ENCODE measurements around the gene DCAKD.
"Not testable (repeated sequence)": the region's sequence is repeated elsewhere in the genome, so short reads cannot be mapped to it uniquely, and the experiment has no call there.

DCAKD gene

GRCh38 chr17:45086391-45086790 lies 35.0 kb upstream of the DCAKD start:
- no peaks in the 10 kb centered on the region for H3K9me3 ChIP-seq (ENCODE audit: control insufficient read depth, insufficient read depth, low read length)
- peaks cover 15% of the 10 kb centered on the region for H3K4me1 ChIP-seq (ENCODE audit: insufficient read depth, low read length)
- peaks cover 52% of the 10 kb centered on the region for H3K36me3 ChIP-seq (ENCODE audit: insufficient read depth, low read length)
- H3K9ac ChIP-seq (ENCODE audit: low read depth, low read length): no peak overlapping the region

GRCh38 chr17:45081047-45081703 lies 29.7 kb upstream of the DCAKD start:
- H3K9ac ChIP-seq (ENCODE audit: low read depth, low read length): no peak overlapping the region
- H3K9me3 ChIP-seq (ENCODE audit: control insufficient read depth, insufficient read depth, low read length): no peaks in the 10 kb centered on the region
- no peaks in the 10 kb centered on the region for H3K4me1 ChIP-seq (ENCODE audit: insufficient read depth, low read length)
- H3K36me3 ChIP-seq (ENCODE audit: insufficient read depth, low read length): peaks cover 31% of the 10 kb centered on the region

GRCh38 chr17:45077643-45078042 lies 26.2 kb upstream of the DCAKD start:
- Histone ChIP-seq H3K9ac (ENCODE audit: low read depth, low read length) (no peak overlapping the region), H3K36me3 (ENCODE audit: insufficient read depth, low read length) (peaks cover 31% of the 10 kb centered on the region), H3K4me1 (ENCODE audit: insufficient read depth, low read length) (0 out of 2 replicates have a peak, but pooled peaks cover 3% of the 10 kb centered on the region), H3K9me3 (ENCODE audit: control insufficient read depth, insufficient read depth, low read length) (no peaks in the 10 kb centered on the region)

- Histone ChIP-seq H3K9me3 (ENCODE audit: control insufficient read depth, insufficient read depth, low read length) (no peaks in the 10 kb centered on the region), H3K9ac (ENCODE audit: low read depth, low read length) (no peak overlapping the region), H3K36me3 (ENCODE audit: insufficient read depth, low read length) (peaks cover 33% of the 10 kb centered on the region), H3K4me1 (ENCODE audit: insufficient read depth, low read length) (0 out of 2 replicates have a peak, but pooled peaks cover 3% of the 10 kb centered on the region)
These were observed 22.1 kb upstream of the DCAKD start for GRCh38 chr17:45073414-45074070.

GRCh38 chr17:45070809-45071208 lies 19.4 kb upstream of the DCAKD start:
- Histone ChIP-seq H3K9ac (ENCODE audit: low read depth, low read length) (no peak overlapping the region), H3K4me1 (ENCODE audit: insufficient read depth, low read length) (0 out of 2 replicates have a peak, but pooled peaks cover 3% of the 10 kb centered on the region), H3K9me3 (ENCODE audit: control insufficient read depth, insufficient read depth, low read length) (no peaks in the 10 kb centered on the region), H3K36me3 (ENCODE audit: insufficient read depth, low read length) (peaks cover 32% of the 10 kb centered on the region)

GRCh38 chr17:45070001-45070400 lies 18.6 kb upstream of the DCAKD start:
- Histone ChIP-seq H3K9me3 (ENCODE audit: control insufficient read depth, insufficient read depth, low read length) (no peaks in the 10 kb centered on the region), H3K36me3 (ENCODE audit: insufficient read depth, low read length) (peaks cover 32% of the 10 kb centered on the region), H3K4me1 (ENCODE audit: insufficient read depth, low read length) (0 out of 2 replicates have a peak, but pooled peaks cover 3% of the 10 kb centered on the region), H3K9ac (ENCODE audit: low read depth, low read length) (no peak overlapping the region)

GRCh38 chr17:45067637-45068036 lies 16.2 kb upstream of the DCAKD start:
- no peaks in the 10 kb centered on the region for H3K9me3 ChIP-seq (ENCODE audit: control insufficient read depth, insufficient read depth, low read length)
- peaks cover 20% of the 10 kb centered on the region for H3K36me3 ChIP-seq (ENCODE audit: insufficient read depth, low read length)
- peaks cover under 1% of the 10 kb centered on the region; the same call in 1 of the 2 replicates for H3K4me1 ChIP-seq (ENCODE audit: insufficient read depth, low read length)
- H3K9ac ChIP-seq (ENCODE audit: low read depth, low read length): no peak overlapping the region

GRCh38 chr17:45063198-45063597 lies 11.8 kb upstream of the DCAKD start:
- H3K36me3 ChIP-seq (ENCODE audit: insufficient read depth, low read length): peaks cover 6% of the 10 kb centered on the region; the same call in 1 of the 2 replicates
- H3K9me3 ChIP-seq (ENCODE audit: control insufficient read depth, insufficient read depth, low read length): no peaks in the 10 kb centered on the region
- peaks cover 7% of the 10 kb centered on the region for H3K4me1 ChIP-seq (ENCODE audit: insufficient read depth, low read length)
- no peak overlapping the region for H3K9ac ChIP-seq (ENCODE audit: low read depth, low read length)

GRCh38 chr17:45061606-45062205 lies 10.3 kb upstream of the DCAKD start:
- no peaks in the 10 kb centered on the region for H3K36me3 ChIP-seq (ENCODE audit: insufficient read depth, low read length)
- H3K9ac ChIP-seq (ENCODE audit: low read depth, low read length): peak overlapping the region; percentile 97
- H3K9me3 ChIP-seq (ENCODE audit: control insufficient read depth, insufficient read depth, low read length): no peaks in the 10 kb centered on the region
- H3K4me1 ChIP-seq (ENCODE audit: insufficient read depth, low read length): peaks cover 7% of the 10 kb centered on the region

- Histone ChIP-seq H3K9me3 (ENCODE audit: control insufficient read depth, insufficient read depth, low read length) (no peaks in the 10 kb centered on the region), H3K4me1 (ENCODE audit: insufficient read depth, low read length) (peaks cover 7% of the 10 kb centered on the region), H3K9ac (ENCODE audit: low read depth, low read length) (peak within 1 kb of the TSS; percentile 97), H3K36me3 (ENCODE audit: insufficient read depth, low read length) (no peaks in the 10 kb centered on the region)
These were observed 9.6 kb upstream of the DCAKD start, which contains the start of gene NMT1 for GRCh38 chr17:45060797-45061605. Gene NMT1, plus strand, starts transcription at chr17:45061317. Its CDS starts 13 bp downstream, at chr17:45061330.

- no peaks in the 10 kb centered on the region for H3K9me3 ChIP-seq (ENCODE audit: control insufficient read depth, insufficient read depth, low read length)
- H3K4me1 ChIP-seq (ENCODE audit: insufficient read depth, low read length): peaks cover 7% of the 10 kb centered on the region
- H3K36me3 ChIP-seq (ENCODE audit: insufficient read depth, low read length): no peaks in the 10 kb centered on the region
- peak overlapping the region; percentile 97 for H3K9ac ChIP-seq (ENCODE audit: low read depth, low read length)
These were observed 9.0 kb upstream of the DCAKD start for GRCh38 chr17:45060382-45060796.

GRCh38 chr17:45052052-45052772 lies 780 bp upstream of the DCAKD start:
- H3K9ac ChIP-seq (ENCODE audit: low read depth, low read length): peak overlapping the region; percentile 70
- no peaks in the 10 kb centered on the region; the same call in 1 of the 2 replicates for H3K4me1 ChIP-seq (ENCODE audit: insufficient read depth, low read length)
- H3K9me3 ChIP-seq (ENCODE audit: control insufficient read depth, insufficient read depth, low read length): no peaks in the 10 kb centered on the region
- H3K36me3 ChIP-seq (ENCODE audit: insufficient read depth, low read length): no peaks in the 10 kb centered on the region

GRCh38 chr17:45051720-45052051 lies 254 bp upstream of the DCAKD start:
- H3K9ac ChIP-seq (ENCODE audit: low read depth, low read length); H3K4me1 ChIP-seq (ENCODE audit: insufficient read depth, low read length); H3K36me3 ChIP-seq (ENCODE audit: insufficient read depth, low read length); H3K9me3 ChIP-seq (ENCODE audit: control insufficient read depth, insufficient read depth, low read length): not testable (repeated sequence)

All from ES-I3 (cell line).